Testis (tissue), 2 donors: ENCODE measurements around the gene RNGTT.

ENCODE experiments used
- CTCF ChIP-seq, 3 experiments: fragments of 450-650 bp in 2 of 3; fragments of 200-600 bp in 1 of 3; sonication (generic) in 1 of 3; IDR thresholded peaks; one replicate each; pipeline ENCODE4 v1.5.1; 2016 to 2019; ENCODE audit warnings: antibody characterized with exemption in 3 of 3, mild to moderate bottlenecking in 2 of 3, moderate library complexity in 1 of 3
- POLR2A ChIP-seq: fragments of 450-650 bp; IDR thresholded peaks from one replicate; pipeline ENCODE4 v1.6.1; 2017; ENCODE audit warnings: antibody characterized with exemption, mild to moderate bottlenecking, moderate library complexity

DNA sequence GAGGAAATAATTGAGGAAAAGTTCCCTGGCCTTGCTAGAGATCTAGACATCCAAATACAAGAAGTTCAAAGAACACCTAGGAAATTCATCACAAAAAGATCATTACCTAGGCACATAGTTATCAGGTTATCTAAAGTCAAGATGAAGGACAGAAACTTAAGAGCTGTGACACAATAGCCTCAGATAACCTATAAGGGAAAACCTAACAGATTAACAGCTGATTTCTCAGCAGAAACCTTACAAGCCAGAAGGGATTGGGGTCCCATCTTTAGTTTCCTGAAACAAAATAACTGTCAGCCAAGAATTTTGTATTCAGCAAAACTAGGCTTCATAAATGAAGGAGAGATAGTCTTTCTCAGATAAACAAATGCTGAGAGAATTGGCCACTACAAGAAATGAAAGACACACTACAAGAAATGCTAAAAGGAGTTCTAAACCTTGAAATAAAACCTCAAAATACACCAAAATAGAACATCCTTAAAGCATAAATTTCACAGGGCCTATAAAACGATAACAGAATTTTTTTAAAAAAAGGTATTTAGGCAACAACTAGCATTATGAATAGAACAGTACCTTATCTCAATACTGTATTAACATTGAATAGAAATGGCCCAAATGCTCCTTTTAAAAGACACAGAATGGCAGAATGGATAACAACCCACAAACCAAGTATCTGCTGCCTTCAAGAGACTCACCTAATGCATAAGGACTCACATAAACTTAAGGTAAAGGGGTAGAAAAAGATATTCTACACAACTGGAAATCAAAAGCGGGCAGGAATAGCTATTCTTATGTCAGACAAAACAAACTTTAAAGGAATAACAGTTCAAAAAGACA lies 9.7 kb downstream of the RNGTT start:
- no peak for TF ChIP-seq POLR2A
- no peak for TF ChIP-seq CTCF (IDR thresholded peaks at IDR 0.05)
